MM.1S (cell line): ENCODE data around the gene NTMT1.

Experiments used
- DNase-seq: peaks from one replicate; pipeline ENCODE4 v3.0.0-alpha.2; 2015
- H2AFZ ChIP-seq: fragments of 300-600 bp; sonication (generic); 2 replicates; pipeline ENCODE4 v1.6.0; 2016; ENCODE audit warnings: antibody characterized with exemption, low read length
- H3F3A ChIP-seq: fragments of 300-600 bp; sonication (generic); 2 replicates; pipeline ENCODE4 v1.6.1; 2016; ENCODE audit warnings: mild to moderate bottlenecking, antibody characterized with exemption, low read length, moderate library complexity, mixed read lengths; ENCODE audit not compliant: insufficient read depth
- H3K27ac ChIP-seq: fragments of 300-600 bp; sonication (generic); 2 replicates; pipeline ENCODE4 v1.5.1; 2016; ENCODE audit warnings: mild to moderate bottlenecking, low read length
- H3K27me3 ChIP-seq: fragments of 300-600 bp; sonication (generic); replicated peaks from 2 replicates; pipeline ENCODE4 v1.6.0; 2016; ENCODE audit warnings: low read length; ENCODE audit not compliant: insufficient read depth
- H3K36me3 ChIP-seq: fragments of 300-600 bp; sonication (generic); replicated peaks from 2 replicates; pipeline ENCODE4 v1.6.1; 2016; ENCODE audit warnings: mild to moderate bottlenecking, low read length, mixed read lengths; ENCODE audit not compliant: insufficient read depth
- H3K4me1 ChIP-seq: fragments of 300-600 bp; sonication (generic); 2 replicates; pipeline ENCODE4 v1.6.1; 2016; ENCODE audit warnings: low read length, mixed read lengths
- H3K4me2 ChIP-seq: fragments of 300-600 bp; sonication (generic); 2 replicates; pipeline ENCODE4 v1.6.0; 2016; ENCODE audit warnings: low read depth, low read length
- H3K4me3 ChIP-seq: fragments of 300-600 bp; sonication (generic); 2 replicates; pipeline ENCODE4 v1.5.1; 2016; ENCODE audit warnings: low read length, mixed read lengths
- H3K79me2 ChIP-seq: fragments of 300-600 bp; sonication (generic); 2 replicates; pipeline ENCODE4 v1.6.1; 2016; ENCODE audit warnings: mixed run types, low read length, mixed read lengths
- H3K9ac ChIP-seq: fragments of 300-600 bp; sonication (generic); 2 replicates; pipeline ENCODE4 v1.6.1; 2016; ENCODE audit warnings: low read length, mixed read lengths
- H3K9me2 ChIP-seq: fragments of 300-600 bp; sonication (generic); replicated peaks from 2 replicates; pipeline ENCODE4 v1.6.1; 2016; ENCODE audit warnings: mild to moderate bottlenecking, low read length, mixed read lengths; ENCODE audit not compliant: insufficient read depth
- H3K9me3 ChIP-seq: fragments of 300-600 bp; sonication (generic); replicated peaks from 2 replicates; pipeline ENCODE4 v1.6.1; 2016; ENCODE audit warnings: mild to moderate bottlenecking, low read length, mixed read lengths; ENCODE audit not compliant: insufficient read depth
- H4K20me1 ChIP-seq: fragments of 300-600 bp; sonication (generic); 2 replicates; pipeline ENCODE4 v1.6.1; 2016; ENCODE audit warnings: mild to moderate bottlenecking, low read length, moderate library complexity, mixed read lengths; ENCODE audit not compliant: insufficient read depth
- EZH2 ChIP-seq: fragments of 300-600 bp; sonication (generic); optimal IDR thresholded peaks from 2 replicates; pipeline ENCODE3; 2017; ENCODE audit warnings: low read depth, mild to moderate bottlenecking, antibody characterized with exemption, low read length, mixed read lengths
- EZH2phosphoT487 ChIP-seq: fragments of 300-600 bp; sonication (generic); IDR thresholded peaks from 2 replicates; pipeline ENCODE4 v1.6.1; 2018; ENCODE audit warnings: antibody characterized with exemption, low read length
- TF ChIP-seq, protein P1 (sequence below): fragments of 300-600 bp; sonication (generic); IDR thresholded peaks from 2 replicates; pipeline ENCODE4 v1.5.1; 2016; ENCODE audit warnings: antibody characterized with exemption, low read length, mixed read lengths

NTMT1 gene

DNA sequence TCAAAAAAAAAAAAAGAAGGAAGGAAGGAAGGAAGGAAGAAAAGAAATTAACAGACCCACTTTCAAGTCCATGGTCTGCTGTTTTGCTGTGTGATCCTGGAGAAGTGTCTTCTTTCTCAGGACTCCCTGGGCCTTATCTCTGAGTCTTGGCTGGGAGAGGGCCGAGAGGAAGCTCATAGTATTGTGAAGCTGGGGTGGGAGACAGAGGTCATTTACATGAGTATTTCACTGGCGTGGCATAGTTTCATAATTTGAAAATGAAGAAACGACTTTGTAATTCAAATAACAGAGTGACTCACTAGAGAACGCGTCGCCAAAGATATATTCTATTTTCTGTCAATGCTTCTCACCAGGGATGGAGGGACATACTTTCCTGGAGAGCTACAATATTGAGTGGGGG is 2.6 kb upstream of the NTMT1 start:
- Histone ChIP-seq H3K27ac (no peak overlapping the region), H2AFZ (no peak overlapping the region), H3K4me2 (no peak overlapping the region), H3K4me1 (peaks cover 8% of the 10 kb centered on the region; the same call in 1 of the 2 replicates), H3F3A (peaks cover 11% of the 10 kb centered on the region), H3K36me3 (no peaks in the 10 kb centered on the region; the same call in 1 of the 2 replicates), H4K20me1 (no peaks in the 10 kb centered on the region), H3K9ac (no peak overlapping the region), H3K79me2 (peaks cover 24% of the 10 kb centered on the region), H3K27me3 (peaks cover 32% of the 10 kb centered on the region), H3K9me2 (no peaks in the 10 kb centered on the region), H3K9me3 (no peaks in the 10 kb centered on the region), H3K4me3 (no peak overlapping the region)
- no peak for DNase-seq
- no peak for TF ChIP-seq EZH2
- no peak for TF ChIP-seq EZH2phosphoT487
- TF ChIP-seq, protein P1, sequence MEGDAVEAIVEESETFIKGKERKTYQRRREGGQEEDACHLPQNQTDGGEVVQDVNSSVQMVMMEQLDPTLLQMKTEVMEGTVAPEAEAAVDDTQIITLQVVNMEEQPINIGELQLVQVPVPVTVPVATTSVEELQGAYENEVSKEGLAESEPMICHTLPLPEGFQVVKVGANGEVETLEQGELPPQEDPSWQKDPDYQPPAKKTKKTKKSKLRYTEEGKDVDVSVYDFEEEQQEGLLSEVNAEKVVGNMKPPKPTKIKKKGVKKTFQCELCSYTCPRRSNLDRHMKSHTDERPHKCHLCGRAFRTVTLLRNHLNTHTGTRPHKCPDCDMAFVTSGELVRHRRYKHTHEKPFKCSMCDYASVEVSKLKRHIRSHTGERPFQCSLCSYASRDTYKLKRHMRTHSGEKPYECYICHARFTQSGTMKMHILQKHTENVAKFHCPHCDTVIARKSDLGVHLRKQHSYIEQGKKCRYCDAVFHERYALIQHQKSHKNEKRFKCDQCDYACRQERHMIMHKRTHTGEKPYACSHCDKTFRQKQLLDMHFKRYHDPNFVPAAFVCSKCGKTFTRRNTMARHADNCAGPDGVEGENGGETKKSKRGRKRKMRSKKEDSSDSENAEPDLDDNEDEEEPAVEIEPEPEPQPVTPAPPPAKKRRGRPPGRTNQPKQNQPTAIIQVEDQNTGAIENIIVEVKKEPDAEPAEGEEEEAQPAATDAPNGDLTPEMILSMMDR: no peak

DNA sequence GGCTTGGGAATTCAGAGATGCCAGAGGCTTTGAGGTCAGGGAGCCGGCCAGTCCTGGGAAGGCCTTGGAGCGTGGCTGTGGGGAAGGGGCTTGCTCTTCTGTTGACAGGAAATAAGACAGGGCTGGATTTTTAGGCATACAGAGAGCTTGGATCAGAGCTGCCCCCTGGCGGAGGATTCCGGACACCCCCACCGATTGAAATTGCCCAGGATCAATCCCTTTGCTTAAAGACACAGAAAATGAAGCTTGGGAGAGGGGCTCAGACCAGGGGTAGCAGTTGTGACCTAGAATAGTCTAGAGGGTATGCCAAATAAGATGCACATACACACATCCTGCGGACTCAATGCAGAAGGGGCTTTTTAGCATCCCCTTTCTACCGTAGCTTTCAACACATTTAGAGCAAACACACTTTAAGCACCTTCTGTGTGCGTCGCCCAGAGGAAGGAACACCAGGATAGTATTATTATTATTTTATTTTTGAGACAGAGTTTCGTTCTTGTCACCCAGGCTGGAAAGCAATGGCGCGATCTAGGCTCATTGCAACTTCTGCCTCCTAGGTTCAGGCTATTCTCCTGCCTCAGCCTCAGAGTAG is 1.7 kb upstream of the NTMT1 start:
- peaks cover 8% of the 10 kb centered on the region; the same call in 1 of the 2 replicates for H3K4me1 ChIP-seq
- H3K4me3 ChIP-seq: no peak overlapping the region
- peak overlapping the region; percentile 67; the same call in 1 of the 2 replicates for H2AFZ ChIP-seq

DNA sequence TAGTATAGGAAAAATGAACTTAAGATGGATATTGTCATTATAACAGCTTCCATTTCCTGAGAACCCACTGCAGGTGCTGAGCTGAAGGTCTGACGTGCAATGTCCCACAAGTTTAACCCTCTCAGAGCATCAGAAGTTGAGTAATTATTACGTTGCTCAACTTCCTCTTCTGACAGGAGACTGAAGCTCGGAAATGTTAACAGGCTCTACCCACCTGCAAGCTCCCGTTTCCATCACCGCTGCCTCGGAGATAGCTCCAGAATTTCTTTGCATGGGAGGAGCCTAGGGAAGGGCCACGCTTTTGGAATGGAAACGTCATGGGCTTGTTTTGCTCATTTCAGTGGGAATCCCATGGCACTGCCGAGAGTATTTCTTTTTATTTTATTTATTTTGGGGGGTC is 1.0 kb upstream of the NTMT1 start:
- no peaks in the 10 kb centered on the region for H3K9me3 ChIP-seq
- no peak overlapping the region for H3K9ac ChIP-seq
- peaks cover 40% of the 10 kb centered on the region for H3K79me2 ChIP-seq
- DNase-seq: no peak
- peaks cover 11% of the 10 kb centered on the region for H3F3A ChIP-seq
- no peak overlapping the region for H2AFZ ChIP-seq
- no peaks in the 10 kb centered on the region; the same call in 1 of the 2 replicates for H3K36me3 ChIP-seq
- no peak overlapping the region for H3K27ac ChIP-seq
- TF ChIP-seq EZH2phosphoT487 (no peak), EZH2 (no peak)
- TF ChIP-seq, protein P1: no peak
- no peaks in the 10 kb centered on the region for H3K9me2 ChIP-seq
- H3K4me2 ChIP-seq: peak overlapping the region; percentile 26; the same call in 1 of the 2 replicates
- H3K4me3 ChIP-seq: no peak overlapping the region
- H3K4me1 ChIP-seq: peaks cover 8% of the 10 kb centered on the region; the same call in 1 of the 2 replicates
- peaks cover 6% of the 10 kb centered on the region; the same call in 1 of the 2 replicates for H4K20me1 ChIP-seq
- peaks cover 19% of the 10 kb centered on the region for H3K27me3 ChIP-seq

More for the DNA sequence above, 1.7 kb upstream of the NTMT1 start:
- no peak overlapping the region for H3K9ac ChIP-seq
- peak; percentile 66 for DNase-seq
- no peak overlapping the region for H3K27ac ChIP-seq
- H3K36me3 ChIP-seq: no peaks in the 10 kb centered on the region; the same call in 1 of the 2 replicates
- no peaks in the 10 kb centered on the region for H3K9me3 ChIP-seq
- no peak overlapping the region; the same call in 1 of the 2 replicates for H3K4me2 ChIP-seq
- H3K79me2 ChIP-seq: peaks cover 33% of the 10 kb centered on the region
- H3K9me2 ChIP-seq: no peaks in the 10 kb centered on the region
- no peaks in the 10 kb centered on the region for H4K20me1 ChIP-seq
- peaks cover 26% of the 10 kb centered on the region for H3K27me3 ChIP-seq
- peaks cover 11% of the 10 kb centered on the region for H3F3A ChIP-seq
- TF ChIP-seq EZH2phosphoT487: no peak
- TF ChIP-seq, protein P1: peak; percentile 83
